Activated CD4-positive, alpha-beta memory T cell treated with anti-CD3 and anti-CD28 coated beads, Interleukin-2, amount 10 ng/mL, durations not matched to agents 7 days and 5 days (primary cell): Measurements from ENCODE around the gene MYH15. TPM values are rescaled to one million over a fixed set of nuclear protein-coding genes. Genes with fewer than 3 reads are reported as not detected.

Source experiments
- CTCF ChIA-PET: fragments of 350-600 bp; sonication (Branson Sonifier 250); formaldehyde crosslinking; loops from one replicate; lab custom pipeline; 2021; ENCODE audit warnings: antibody characterized with exemption, inconsistent platforms; lab: Charles Lee
- POLR2A ChIA-PET: fragments of 350-600 bp; sonication (Branson Sonifier 250); formaldehyde crosslinking; loops from one replicate; lab custom pipeline; 2021; ENCODE audit warnings: antibody characterized with exemption; lab: Charles Lee
- DNase-seq: peaks from one replicate; pipeline ENCODE4 v3.0.0-alpha.2; 2020
- H3K27ac Mint-ChIP-seq: one replicate; pipeline ENCODE4 v1.8.0; 2021; ENCODE audit warnings: mild to moderate bottlenecking, mixed read lengths
- H3K27me3 Mint-ChIP-seq: one replicate; pipeline ENCODE4 v1.8.0; 2021; ENCODE audit warnings: mixed read lengths
- H3K36me3 Mint-ChIP-seq: one replicate; pipeline ENCODE4 v1.8.0; 2021; ENCODE audit warnings: low read depth, mixed read lengths
- H3K4me1 Mint-ChIP-seq: one replicate; pipeline ENCODE4 v1.8.0; 2021; ENCODE audit warnings: mixed read lengths
- H3K4me3 Mint-ChIP-seq: one replicate; pipeline ENCODE4 v1.8.0; 2021; ENCODE audit warnings: mild to moderate bottlenecking, mixed read lengths
- H3K9me3 Mint-ChIP-seq: one replicate; pipeline ENCODE4 v1.8.0; 2021; ENCODE audit warnings: mixed read lengths
- total RNA-seq, 2 experiments: library from RNA; stranded (reverse); gene quantifications; one replicate each; pipeline ENCODE4 v1.2.3, GENCODE V29; 2021

Gene MYH15
- total RNA-seq, 2 experiments from 2014 or later, result 0.10 to 0.28 TPM

DNA sequence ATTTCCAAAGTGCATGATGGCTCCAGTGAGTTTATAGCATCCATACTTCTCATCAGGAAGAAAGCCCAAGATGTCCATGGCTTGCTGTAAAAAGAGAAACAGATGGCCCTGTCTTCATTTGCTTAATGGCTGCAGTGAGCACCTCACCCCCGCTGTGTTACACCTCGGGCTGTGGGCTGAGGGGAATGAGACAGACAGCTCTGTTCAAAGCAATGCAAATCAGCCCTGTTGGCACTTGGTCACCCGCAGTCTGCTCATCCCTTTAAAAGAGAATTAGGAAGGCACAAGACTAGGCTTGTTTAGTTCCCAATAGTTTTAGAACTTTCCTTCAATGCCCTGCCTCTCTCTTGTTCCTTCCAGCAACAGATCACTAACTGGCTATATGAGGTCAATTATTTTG lies 25.2 kb downstream of the MYH15 start:
- Mint-ChIP-seq H3K4me1 (peaks cover 4% of the 10 kb centered on the region), H3K36me3 (no peaks in the 10 kb centered on the region), H3K9me3 (no peaks in the 10 kb centered on the region), H3K4me3 (no peak overlapping the region), H3K27me3 (no peaks in the 10 kb centered on the region), H3K27ac (no peak overlapping the region)
- ChIA-PET POLR2A (no interaction called here), CTCF (interaction anchor here (2.2 to 5.3 kb wide), 2 partner anchors 7 to 67 kb away, joined by 8 to 38 read pairs; no protein-coding TSS in a partner anchor)
- DNase-seq, result no peak

DNA sequence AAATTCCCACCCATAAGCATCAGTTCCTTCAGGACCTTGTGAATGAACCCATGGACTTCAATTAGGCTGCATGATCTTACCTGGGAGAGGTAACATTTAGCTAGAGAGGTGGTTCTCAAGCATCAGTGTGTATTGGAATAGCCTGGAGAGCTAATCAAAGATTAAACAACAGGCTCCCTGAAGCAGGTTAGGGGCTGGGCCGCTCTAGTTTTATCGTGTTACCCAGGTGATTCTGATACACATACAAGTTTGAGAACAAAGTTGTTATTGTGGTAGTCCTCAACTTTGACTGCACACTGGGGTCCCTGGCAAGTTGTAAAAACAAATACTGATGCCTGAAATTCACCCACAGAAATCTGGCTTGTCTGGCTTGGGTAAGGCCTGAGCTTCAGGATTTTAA lies 31.2 kb downstream of the MYH15 start:
- ChIA-PET POLR2A (no interaction called here), CTCF (interaction anchor here (1.2 to 2.9 kb wide), 5 partner anchors 9 to 739 kb away, joined by 3 to 38 read pairs (median 19); no protein-coding TSS in a partner anchor)
- Mint-ChIP-seq H3K9me3 (no peaks in the 10 kb centered on the region), H3K27ac (no peak overlapping the region), H3K4me3 (no peak overlapping the region), H3K36me3 (no peaks in the 10 kb centered on the region), H3K4me1 (peaks cover 3% of the 10 kb centered on the region), H3K27me3 (peaks cover 6% of the 10 kb centered on the region)
- no peak for DNase-seq

DNA sequence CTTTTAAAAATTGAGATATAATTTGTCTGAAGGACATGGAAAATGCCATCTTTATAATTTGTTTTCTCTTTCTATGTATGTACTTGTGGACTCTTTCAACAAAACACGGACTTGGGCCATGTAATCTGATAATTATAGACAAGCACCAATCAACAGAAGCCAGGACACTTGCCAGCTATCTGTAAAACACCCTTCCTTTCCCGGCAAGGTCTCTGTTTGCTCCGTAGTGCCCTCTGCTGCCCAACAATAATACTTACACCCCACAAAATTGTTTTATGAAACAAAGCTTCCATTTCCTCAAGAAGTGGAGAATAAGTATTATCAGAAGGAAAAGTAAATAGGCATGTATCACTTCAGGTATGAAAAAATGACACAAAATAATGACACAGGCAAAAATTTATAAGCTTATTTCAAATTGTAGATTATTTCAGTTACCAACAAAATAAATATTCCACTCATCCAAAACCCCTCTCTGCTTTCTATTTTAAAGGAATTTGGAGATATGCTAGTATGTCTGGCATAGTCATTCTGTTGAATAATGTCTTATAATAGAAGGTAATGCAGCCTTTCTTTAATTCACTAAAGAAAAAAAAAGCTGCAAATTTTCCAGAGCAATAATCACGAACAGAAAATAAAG lies 32.8 kb downstream of the MYH15 start:
- Mint-ChIP-seq H3K27me3 (peaks cover 6% of the 10 kb centered on the region), H3K36me3 (no peaks in the 10 kb centered on the region)
- POLR2A ChIA-PET, result interaction anchor here (0.8 to 1.2 kb wide), 4 partner anchors 112 to 354 kb away, joined by 3 to 4 read pairs (median 4); partner anchors contain the start of genes CIP2A and DZIP3

DNA sequence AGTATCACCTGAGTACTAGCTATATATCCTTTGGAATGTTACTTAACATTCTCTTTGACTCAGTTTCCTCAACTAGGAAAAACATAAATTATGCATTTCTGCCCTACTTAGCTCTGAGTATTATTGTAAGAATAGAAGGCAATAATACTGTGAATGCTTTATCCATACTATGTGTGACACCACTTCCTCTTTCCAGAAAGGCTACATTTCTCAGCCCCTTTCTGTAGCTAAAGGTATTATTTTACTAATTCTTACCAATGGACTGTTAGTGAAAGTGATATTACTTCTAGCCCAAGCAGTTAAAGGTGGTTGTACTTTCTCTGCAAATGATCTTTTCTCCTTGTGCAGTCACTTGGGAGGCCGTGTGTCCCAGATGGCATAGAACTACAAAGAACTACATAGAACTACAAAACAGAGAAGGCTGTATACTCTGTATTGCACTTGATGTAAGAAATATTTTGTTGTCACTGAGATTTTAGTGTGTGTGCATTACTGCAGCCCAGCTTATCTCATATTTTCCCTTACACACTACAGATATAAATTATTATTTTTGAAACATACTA lies 35.1 kb downstream of the MYH15 start:
- no peaks in the 10 kb centered on the region for H3K9me3 Mint-ChIP-seq
- POLR2A ChIA-PET, result no interaction called here
- peaks cover 9% of the 10 kb centered on the region for H3K4me1 Mint-ChIP-seq
- H3K27me3 Mint-ChIP-seq, result peaks cover 6% of the 10 kb centered on the region
- no peak for DNase-seq
- H3K36me3 Mint-ChIP-seq, result no peaks in the 10 kb centered on the region
- CTCF ChIA-PET, result interaction anchor here (1.0 to 1.6 kb wide), 4 partner anchors 14 to 322 kb away, joined by 3 to 6 read pairs (median 4); no protein-coding TSS in a partner anchor
- no peak overlapping the region for H3K4me3 Mint-ChIP-seq
- H3K27ac Mint-ChIP-seq, result no peak overlapping the region

More for the DNA sequence above, 32.8 kb downstream of the MYH15 start:
- no peaks in the 10 kb centered on the region for H3K9me3 Mint-ChIP-seq
- H3K27ac Mint-ChIP-seq, result no peak overlapping the region
- DNase-seq, result peak; percentile 64
- H3K4me3 Mint-ChIP-seq, result no peak overlapping the region
- peaks cover 3% of the 10 kb centered on the region for H3K4me1 Mint-ChIP-seq
- CTCF ChIA-PET, result interaction anchor here (0.7 to 2.9 kb wide), 32 partner anchors 8 to 1242 kb away, joined by 3 to 38 read pairs (median 4); partner anchors contain the start of gene IFT57

DNA sequence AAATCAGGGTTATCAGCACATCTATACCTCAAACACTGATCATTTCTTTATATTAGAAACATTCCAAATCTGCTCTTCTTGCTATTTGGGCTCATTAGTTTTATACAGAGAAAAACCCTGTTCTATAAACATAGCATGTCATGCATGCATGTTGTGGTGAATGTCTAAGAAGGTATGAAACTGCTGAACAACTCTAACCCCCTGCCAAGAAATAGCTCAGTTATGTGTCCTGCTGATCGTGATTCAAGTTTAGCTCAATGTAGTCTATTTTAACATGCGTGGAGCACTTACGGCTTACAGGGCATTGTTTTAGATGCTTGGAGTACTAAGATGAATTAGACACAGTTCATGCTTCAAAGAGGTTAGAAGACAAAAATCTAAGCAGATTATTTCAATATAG lies 35.8 kb downstream of the MYH15 start:
- DNase-seq, result no peak
- Mint-ChIP-seq H3K9me3 (no peaks in the 10 kb centered on the region), H3K36me3 (no peaks in the 10 kb centered on the region), H3K27ac (no peak overlapping the region), H3K4me1 (peaks cover 9% of the 10 kb centered on the region), H3K4me3 (no peak overlapping the region), H3K27me3 (peaks cover 6% of the 10 kb centered on the region)
- ChIA-PET CTCF (interaction anchor here (1.0 to 1.6 kb wide), 3 partner anchors 15 to 321 kb away, joined by 3 to 6 read pairs (median 4); no protein-coding TSS in a partner anchor), POLR2A (interaction anchor here (0.6 kb wide), 1 partner anchor 1648 kb away, joined by 3 read pairs; no protein-coding TSS in a partner anchor)

DNA sequence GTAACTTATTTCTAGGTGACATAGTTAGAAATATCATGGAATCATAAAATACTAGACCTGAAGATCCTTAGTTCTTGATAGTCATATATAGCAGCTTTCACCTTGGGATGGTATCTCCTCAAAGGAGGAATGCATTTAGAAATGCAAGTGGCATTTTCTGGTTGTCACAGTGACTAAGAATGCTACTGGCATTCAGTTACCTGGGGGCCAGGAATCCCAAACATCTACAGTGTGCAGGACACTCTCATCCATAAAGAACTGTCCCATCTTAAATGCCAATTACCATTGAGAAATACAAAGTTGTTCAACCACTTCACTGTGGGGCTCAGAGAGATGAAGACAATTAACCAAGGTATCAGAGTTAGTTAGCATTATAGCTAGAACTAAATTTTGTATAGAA lies 36.7 kb downstream of the MYH15 start:
- Mint-ChIP-seq H3K27ac (no peak overlapping the region), H3K36me3 (no peaks in the 10 kb centered on the region), H3K9me3 (no peaks in the 10 kb centered on the region), H3K27me3 (peaks cover 5% of the 10 kb centered on the region), H3K4me3 (no peak overlapping the region), H3K4me1 (peaks cover 9% of the 10 kb centered on the region)
- ChIA-PET CTCF (interaction anchor here (0.6 to 1.6 kb wide), 3 partner anchors 67 to 722 kb away, joined by 3 to 6 read pairs (median 4); no protein-coding TSS in a partner anchor), POLR2A (no interaction called here)
- DNase-seq, result no peak

DNA sequence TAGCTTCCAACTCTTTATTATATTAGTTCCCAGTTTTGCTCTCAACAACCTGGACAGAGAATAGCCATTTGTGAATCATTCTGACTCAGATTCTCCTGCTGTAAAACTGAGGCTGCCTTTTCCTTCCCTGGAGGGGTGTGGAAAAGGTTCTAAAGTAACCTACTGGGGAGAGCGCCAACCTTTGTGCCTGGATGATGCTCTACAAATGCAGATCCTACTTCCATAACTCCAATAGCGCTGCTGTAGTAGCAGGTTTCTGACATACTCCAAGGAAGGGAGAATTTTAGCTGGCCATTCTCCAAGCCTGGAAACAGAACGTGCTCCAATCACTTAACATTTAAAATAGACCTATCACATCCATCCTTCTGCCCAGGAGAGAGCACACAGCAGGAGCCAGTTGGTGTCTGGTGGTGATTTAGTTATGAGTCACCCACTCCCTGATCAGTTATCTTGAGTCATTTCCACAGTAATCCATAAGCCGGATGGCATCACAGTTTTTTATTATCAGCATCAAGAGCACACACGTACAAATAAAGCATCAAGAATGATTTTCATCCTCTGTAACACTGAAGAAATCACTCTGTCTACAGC lies 38.3 kb downstream of the MYH15 start:
- ChIA-PET POLR2A (no interaction called here), CTCF (no interaction called here)
- no peaks in the 10 kb centered on the region for H3K36me3 Mint-ChIP-seq
- H3K4me1 Mint-ChIP-seq, result peaks cover 5% of the 10 kb centered on the region
- H3K9me3 Mint-ChIP-seq, result no peaks in the 10 kb centered on the region
- peaks cover 3% of the 10 kb centered on the region for H3K27me3 Mint-ChIP-seq
- H3K4me3 Mint-ChIP-seq, result no peak overlapping the region
- DNase-seq, result no peak
- no peak overlapping the region for H3K27ac Mint-ChIP-seq

DNA sequence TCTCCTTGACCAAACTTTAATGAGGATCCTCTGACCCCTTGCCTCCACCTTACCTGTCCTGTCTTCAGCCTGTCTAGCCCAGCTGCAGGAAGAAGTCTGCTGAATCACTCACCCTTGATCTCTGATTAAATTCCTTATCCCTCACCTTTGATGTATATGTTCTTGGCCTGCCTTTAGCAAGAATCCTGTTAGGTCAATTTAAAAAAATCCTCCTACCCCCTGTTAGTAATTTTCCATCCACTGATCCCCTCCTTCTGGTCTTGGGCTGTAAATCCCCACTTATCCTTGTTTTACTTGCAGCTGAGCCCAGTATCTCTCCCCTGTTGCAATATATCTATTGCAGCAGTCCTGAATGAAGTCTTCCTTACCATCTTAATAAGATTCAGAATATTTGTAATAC lies 39.0 kb downstream of the MYH15 start:
- Mint-ChIP-seq H3K27ac (no peak overlapping the region), H3K9me3 (no peaks in the 10 kb centered on the region), H3K4me3 (no peak overlapping the region)

DNA sequence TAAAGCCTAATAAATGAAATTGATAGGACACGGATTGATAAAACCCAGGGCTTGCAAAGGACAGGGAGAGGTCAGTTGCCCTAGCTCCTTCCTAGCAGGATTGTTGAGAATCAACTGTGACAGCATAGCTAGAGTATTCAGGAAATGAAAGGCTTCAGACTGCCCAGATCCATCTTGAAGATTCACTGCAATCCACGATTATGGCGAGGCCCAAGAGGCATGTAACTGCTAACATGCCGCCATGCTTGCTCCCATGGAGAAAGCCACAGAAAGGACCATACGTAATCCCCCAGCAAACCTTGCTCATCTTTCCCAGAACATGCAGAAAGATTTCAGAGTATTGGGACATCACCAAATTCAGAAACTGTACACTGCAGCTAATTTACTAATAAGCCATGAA lies 41.3 kb downstream of the MYH15 start:
- no peak overlapping the region for H3K4me3 Mint-ChIP-seq
- no peak overlapping the region for H3K27ac Mint-ChIP-seq
- POLR2A ChIA-PET, result no interaction called here
- H3K27me3 Mint-ChIP-seq, result no peaks in the 10 kb centered on the region
- no peak for DNase-seq
- H3K36me3 Mint-ChIP-seq, result no peaks in the 10 kb centered on the region
- H3K4me1 Mint-ChIP-seq, result peaks cover 5% of the 10 kb centered on the region
- CTCF ChIA-PET, result interaction anchor here (1.5 kb wide), 1 partner anchor 8 kb away, joined by 9 read pairs; no protein-coding TSS in a partner anchor
- H3K9me3 Mint-ChIP-seq, result no peaks in the 10 kb centered on the region

More for the DNA sequence above, 39.0 kb downstream of the MYH15 start:
- Mint-ChIP-seq H3K27me3 (peaks cover 3% of the 10 kb centered on the region), H3K36me3 (no peaks in the 10 kb centered on the region), H3K4me1 (peaks cover 5% of the 10 kb centered on the region)
- no peak for DNase-seq
- ChIA-PET CTCF (no interaction called here), POLR2A (no interaction called here)

DNA sequence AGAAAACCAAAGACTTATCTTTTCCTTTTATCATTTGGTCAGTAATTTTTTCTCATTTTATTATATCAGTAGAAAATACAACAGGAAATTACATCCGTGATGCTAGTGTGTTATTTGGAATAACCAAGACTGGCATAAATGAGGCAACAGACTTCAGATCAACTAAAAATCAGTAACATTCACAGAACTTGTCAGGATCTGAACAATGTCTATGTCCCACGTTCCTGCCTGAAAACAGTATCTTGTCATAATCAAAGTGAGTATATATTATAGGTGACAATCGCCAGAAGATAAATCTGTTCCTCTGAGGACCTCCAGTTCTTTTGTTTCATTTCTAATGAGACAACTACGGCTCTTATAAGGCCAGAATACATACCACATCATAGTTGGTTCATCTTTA lies 41.8 kb downstream of the MYH15 start:
- ChIA-PET POLR2A (no interaction called here), CTCF (interaction anchor here (1.5 kb wide), 1 partner anchor 9 kb away, joined by 9 read pairs; no protein-coding TSS in a partner anchor)
- no peaks in the 10 kb centered on the region for H3K27me3 Mint-ChIP-seq
- no peak overlapping the region for H3K4me3 Mint-ChIP-seq
- H3K4me1 Mint-ChIP-seq, result peaks cover 5% of the 10 kb centered on the region
- no peaks in the 10 kb centered on the region for H3K9me3 Mint-ChIP-seq
- no peak overlapping the region for H3K27ac Mint-ChIP-seq
- H3K36me3 Mint-ChIP-seq, result no peaks in the 10 kb centered on the region
- no peak for DNase-seq

DNA sequence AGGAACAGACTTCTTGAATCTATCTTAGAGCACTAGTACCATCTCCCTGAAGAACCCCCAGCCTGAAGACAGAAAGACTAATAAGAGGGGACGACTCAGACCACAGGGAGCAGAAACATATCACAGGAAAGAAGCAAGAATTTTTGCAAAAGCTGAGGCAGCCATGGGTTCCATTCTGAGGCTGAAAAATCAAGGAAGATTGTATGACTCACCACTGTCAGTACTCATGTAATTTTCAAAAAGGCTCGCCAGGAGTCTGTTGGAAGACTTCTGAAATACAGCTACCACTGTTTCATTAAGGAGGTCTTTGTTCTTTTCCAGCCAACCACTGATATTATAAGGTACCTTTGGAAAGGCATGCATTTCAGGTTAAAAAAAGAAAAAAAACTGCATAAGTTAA lies 47.5 kb downstream of the MYH15 start:
- no peak overlapping the region for H3K4me3 Mint-ChIP-seq
- no peak overlapping the region for H3K27ac Mint-ChIP-seq
- no peaks in the 10 kb centered on the region for H3K4me1 Mint-ChIP-seq
- ChIA-PET CTCF (no interaction called here), POLR2A (no interaction called here)
- H3K36me3 Mint-ChIP-seq, result no peaks in the 10 kb centered on the region
- peaks cover 2% of the 10 kb centered on the region for H3K27me3 Mint-ChIP-seq
- DNase-seq, result no peak
- no peaks in the 10 kb centered on the region for H3K9me3 Mint-ChIP-seq

DNA sequence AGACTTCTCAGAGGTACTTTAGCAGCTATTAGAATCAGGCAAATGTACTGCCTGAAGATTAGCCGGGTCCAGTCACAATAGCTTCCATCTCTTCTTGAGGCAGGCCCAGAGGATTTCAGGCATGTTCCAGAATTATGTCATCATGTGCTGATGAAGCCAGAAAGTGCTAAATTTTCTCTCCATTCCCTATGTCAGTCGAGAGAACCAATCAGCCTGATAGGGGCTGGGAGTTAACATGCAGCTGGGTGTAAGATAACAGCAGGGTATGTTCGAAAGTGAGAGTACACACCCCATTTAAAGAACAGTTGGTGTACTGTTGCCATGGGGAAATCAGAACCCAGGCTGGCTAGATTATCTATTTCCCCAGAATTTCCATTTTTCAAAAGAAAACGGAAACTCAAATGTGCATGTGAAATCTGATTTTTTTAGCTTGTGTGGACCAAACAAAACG lies 48.7 kb downstream of the MYH15 start:
- peaks cover 2% of the 10 kb centered on the region for H3K27me3 Mint-ChIP-seq
- DNase-seq, result no peak
- no peaks in the 10 kb centered on the region for H3K4me1 Mint-ChIP-seq
- no peak overlapping the region for H3K27ac Mint-ChIP-seq
- no peaks in the 10 kb centered on the region for H3K36me3 Mint-ChIP-seq
- ChIA-PET POLR2A (no interaction called here), CTCF (no interaction called here)
- H3K9me3 Mint-ChIP-seq, result no peaks in the 10 kb centered on the region
- H3K4me3 Mint-ChIP-seq, result no peak overlapping the region

DNA sequence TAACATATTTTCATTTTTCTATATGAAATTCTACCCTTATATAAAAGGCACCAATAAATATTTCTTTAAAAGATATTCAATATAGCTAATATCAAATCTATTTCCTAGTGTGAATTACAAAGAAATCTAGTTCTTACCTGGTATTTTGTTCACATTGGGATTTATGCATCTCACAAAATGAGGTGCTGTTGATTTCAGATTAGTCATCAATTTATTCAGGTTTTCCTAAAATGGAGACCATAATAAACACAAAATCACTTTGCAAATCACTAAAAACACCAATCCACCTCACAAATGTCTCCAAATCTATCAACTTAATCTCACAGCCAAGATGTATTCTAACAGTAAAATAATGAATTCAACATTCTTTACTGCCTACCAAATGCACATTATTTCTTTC lies 51.2 kb downstream of the MYH15 start:
- Mint-ChIP-seq H3K9me3 (peaks cover 3% of the 10 kb centered on the region), H3K36me3 (no peaks in the 10 kb centered on the region), H3K4me1 (no peaks in the 10 kb centered on the region), H3K27me3 (peaks cover 2% of the 10 kb centered on the region), H3K27ac (no peak overlapping the region), H3K4me3 (no peak overlapping the region)
- POLR2A ChIA-PET, result no interaction called here
- no peak for DNase-seq
- CTCF ChIA-PET, result interaction anchor here (0.8 kb wide), 1 partner anchor 18 kb away, joined by 3 read pairs; no protein-coding TSS in a partner anchor
